Hematopoietic multipotent progenitor cell treated with erythropoietin and hydrocortisone succinate and interleukin-3 and kit ligand, for 6 days (in vitro differentiated cells): Measurements from ENCODE around the gene DNAI2.

Experiments
- DNase-seq: peaks from one replicate; pipeline ENCODE4 v3.0.0-alpha.2; 2015

DNAI2 gene

GRCh38 chr17:74342224-74342623 lies 68.2 kb downstream of the DNAI2 start:
- DNase-seq, result no peak

GRCh38 chr17:74343121-74343520 lies 69.1 kb downstream of the DNAI2 start:
- no peak for DNase-seq

- DNase-seq, result no peak
These were observed 69.7 kb downstream of the DNAI2 start for GRCh38 chr17:74343526-74344284.

DNA sequence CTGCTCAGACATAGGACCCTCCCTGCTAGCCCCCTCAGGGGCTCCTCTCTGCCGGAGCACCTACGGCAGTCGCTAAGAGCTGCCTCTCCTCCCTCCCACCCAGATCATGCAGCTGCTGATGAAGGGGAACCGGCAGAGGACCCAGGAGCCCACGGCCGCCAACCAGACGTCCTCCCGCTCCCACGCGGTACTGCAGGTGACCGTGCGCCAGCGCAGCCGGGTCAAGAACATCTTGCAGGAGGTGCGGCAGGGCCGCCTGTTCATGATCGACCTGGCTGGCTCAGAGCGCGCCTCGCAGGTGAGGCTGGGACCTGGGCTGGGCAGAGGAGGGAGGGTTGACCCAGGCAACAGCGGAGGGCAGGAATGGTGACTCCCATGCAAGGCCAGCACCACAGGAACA lies 70.6 kb downstream of the DNAI2 start:
- DNase-seq, result no peak

- no peak for DNase-seq
These were observed 71.6 kb downstream of the DNAI2 start for GRCh38 chr17:74345433-74346241.

DNA sequence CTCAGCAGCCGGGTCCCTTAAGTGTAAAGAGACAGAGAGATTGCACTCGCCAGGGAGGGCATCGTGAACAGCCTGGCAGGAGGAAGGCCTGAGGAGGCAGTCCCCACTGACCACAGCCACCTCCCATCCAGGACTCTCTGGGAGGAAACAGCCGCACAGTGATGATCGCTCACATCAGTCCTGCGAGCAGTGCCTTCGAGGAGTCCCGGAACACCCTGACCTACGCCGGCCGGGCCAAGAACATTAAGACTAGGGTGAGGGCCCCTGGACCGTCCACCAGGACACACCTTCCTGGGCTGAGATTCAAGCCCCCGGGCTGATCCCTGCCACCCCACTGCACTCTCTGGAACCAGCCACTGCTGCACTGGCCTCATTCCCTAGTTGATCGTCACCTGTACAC lies 73.6 kb downstream of the DNAI2 start:
- DNase-seq, result no peak

GRCh38 chr17:74349120-74349519 lies 75.1 kb downstream of the DNAI2 start:
- no peak for DNase-seq

DNA sequence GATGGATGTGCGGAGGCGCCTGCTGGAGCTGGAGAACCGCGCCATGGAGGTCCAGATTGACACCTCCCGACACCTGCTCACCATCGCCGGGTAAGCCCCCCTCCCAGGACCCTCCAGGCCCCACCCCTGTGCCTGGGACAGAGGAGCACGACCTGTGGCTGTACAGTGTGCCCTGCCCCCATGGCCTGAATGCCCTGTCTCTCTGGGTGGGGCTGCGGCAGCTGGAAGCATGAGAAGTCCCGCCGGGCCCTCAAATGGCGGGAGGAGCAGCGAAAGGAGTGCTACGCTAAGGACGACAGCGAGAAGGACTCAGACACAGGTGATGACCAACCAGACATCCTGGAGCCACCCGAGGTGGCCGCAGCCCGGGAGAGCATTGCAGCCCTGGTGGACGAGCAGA lies 76.5 kb downstream of the DNAI2 start:
- DNase-seq, result no peak

DNA sequence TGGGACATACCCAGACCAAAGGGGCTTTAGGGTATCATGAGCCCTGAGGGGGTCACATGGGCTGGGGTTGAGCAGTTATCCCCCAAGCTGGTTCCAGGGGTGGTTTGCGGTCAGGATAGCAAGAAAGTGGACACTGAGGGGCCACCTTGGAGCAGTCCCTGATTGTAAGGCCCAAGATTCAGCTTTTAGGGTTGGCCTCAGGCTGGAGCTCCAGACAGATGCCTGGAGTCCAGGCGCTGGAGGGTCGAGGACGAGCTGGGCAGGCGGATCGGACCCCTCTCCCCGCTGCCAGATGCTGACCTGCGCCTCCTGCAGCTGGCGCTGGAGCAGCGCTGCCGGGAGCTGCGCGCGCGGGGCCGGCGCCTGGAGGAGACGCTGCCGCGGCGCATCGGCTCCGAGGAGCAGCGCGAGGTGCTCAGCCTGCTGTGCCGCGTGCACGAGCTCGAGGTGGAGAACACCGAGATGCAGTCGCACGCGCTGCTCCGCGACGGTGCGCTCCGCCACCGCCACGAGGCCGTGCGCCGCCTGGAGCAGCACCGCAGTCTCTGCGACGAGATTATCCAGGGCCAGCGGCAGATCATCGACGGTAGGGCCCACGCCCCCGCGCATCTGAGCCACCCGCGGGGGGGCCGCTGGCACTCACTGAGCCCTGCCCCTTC lies 77.6 kb downstream of the DNAI2 start:
- peak; percentile 39 for DNase-seq

GRCh38 chr17:74353446-74354060 lies 79.5 kb downstream of the DNAI2 start:
- no peak for DNase-seq

DNA sequence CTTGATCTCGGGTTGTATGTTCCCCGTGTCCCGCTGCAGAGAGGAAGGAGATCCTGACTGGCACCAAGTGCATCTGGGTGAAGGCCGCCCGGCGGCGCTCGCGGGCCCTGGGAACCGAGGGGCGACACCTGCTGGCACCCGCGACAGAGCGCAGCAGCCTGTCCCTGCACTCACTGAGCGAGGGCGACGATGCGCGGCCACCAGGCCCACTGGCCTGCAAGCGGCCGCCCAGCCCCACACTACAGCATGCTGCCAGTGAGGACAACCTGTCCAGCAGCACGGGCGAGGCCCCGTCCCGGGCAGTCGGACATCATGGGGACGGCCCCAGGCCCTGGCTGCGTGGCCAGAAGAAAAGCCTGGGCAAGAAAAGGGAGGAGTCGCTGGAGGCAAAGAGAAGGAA lies 80.1 kb downstream of the DNAI2 start:
- peak; percentile 89 for DNase-seq

GRCh38 chr17:74354561-74354960 lies 80.5 kb downstream of the DNAI2 start:
- no peak for DNase-seq

DNA sequence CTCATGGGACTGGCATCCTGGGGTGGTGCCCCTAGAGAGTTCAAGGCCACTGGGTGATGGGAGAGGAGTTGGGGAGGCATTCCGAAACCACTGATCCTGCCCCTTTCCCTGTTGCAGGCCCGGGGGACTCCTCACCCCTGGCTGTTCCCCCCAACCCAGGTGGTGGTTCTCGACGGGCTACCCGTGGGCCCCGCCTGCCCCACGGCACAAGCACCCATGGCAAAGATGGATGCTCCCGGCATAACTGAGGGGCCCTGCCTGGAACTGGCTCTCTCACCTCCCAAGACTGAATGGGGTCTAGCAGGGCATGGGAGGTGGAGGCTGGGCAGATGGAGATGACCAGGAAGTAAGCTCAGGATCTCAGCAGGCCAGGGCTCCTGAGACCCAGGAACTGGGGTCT lies 81.0 kb downstream of the DNAI2 start:
- DNase-seq, result no peak

DNA sequence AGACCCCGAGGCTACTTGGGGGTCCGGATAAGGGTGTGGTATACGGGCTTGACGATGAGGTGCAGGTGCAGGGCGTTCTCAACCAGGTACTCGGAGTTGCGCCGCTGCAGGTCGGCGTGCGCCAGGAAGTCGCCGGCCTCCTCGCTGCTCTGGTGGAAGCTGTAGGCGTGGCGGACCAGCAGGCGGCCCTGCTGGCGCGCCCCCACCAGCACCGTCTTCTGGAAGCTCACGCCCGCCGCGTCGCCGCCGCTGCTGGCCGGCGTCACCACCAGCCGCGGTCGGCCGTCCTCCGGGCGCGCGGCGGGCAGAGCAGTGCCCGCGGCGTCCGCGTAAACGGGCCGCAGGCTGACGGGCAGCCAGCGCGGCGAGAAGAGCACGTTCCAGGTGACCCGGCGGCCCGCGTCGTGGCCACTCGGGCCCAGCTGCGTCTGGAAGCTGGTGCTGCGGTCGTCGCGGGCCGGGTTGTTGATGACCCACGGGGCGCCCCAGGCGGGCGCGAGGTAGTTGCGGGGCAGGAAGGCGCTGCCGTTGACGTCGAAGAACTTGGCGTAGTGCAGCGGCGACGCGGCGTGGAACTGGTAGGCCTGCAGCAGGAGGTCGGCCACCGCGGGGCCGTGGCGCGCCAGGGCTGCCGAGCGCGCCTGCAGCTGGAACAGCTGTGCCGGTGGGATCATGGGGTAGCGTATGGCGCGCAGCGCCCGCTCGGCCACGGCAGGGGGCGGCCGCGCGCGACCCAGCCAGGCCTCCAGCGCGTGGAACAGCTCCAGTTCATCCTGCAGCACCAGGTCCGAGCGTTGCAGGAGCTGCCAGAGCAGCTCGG lies 82.8 kb downstream of the DNAI2 start:
- peak; percentile 70 for DNase-seq

- no peak for DNase-seq
These were observed 83.4 kb downstream of the DNAI2 start for GRCh38 chr17:74357466-74357809.

- no peak for DNase-seq
These were observed 84.7 kb downstream of the DNAI2 start for GRCh38 chr17:74358697-74359096.

GRCh38 chr17:74359916-74360315 lies 85.9 kb downstream of the DNAI2 start:
- no peak for DNase-seq

GRCh38 chr17:74360899-74361229 lies 86.8 kb downstream of the DNAI2 start:
- no peak for DNase-seq

- peak; percentile 47 for DNase-seq
These were observed 87.4 kb downstream of the DNAI2 start, which contains the start of gene BTBD17 for GRCh38 chr17:74361230-74362068. Gene BTBD17 (minus strand): TSS chr17:74361868. CDS start chr17:74361819, 49 bp downstream.

DNA sequence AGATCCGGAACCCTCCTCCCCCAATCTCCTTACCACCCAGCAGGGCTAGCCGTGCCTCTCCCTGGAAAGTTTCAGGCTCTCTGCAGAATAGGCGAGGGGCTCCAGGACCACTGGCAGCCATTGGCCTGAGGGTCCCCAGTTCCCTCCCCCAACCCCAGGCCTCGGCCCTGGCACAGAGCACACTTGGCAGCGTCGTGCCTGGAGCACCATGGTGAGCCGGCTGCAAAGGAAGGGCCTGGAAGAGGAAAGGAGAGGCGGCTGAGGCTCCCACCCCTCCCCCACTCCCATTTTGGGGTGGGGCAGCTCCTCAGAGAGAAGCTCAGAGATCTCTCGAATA lies 88.0 kb downstream of the DNAI2 start:
- no peak for DNase-seq

GRCh38 chr17:74362810-74363498 lies 88.9 kb downstream of the DNAI2 start:
- no peak for DNase-seq
